ENCODE results near the gene KDR.

GRCh38 chr4:55127053-55127452 is 1.7 kb upstream of the KDR start:
- TF ChIP-seq CTCF (IDR thresholded peaks at IDR 0.05) (no peak), EZH2 (IDR thresholded peaks at IDR 0.05; ENCODE audit: borderline replicate concordance, insufficient read depth, low read depth, low read length, poor library complexity, severe bottlenecking) (no peak)

All from B cell (primary cell).